Measurements from ENCODE around the gene RNPEPL1. TPM values are rescaled to one million over a fixed set of nuclear protein-coding genes. Genes with fewer than 3 reads are reported as not detected.

Gene RNPEPL1
- total and polyA plus RNA-seq, 10 of the 15 experiments (the other 5 are each of a cell fraction or from before 2014, with no cell fraction given) = 0.24 to 49.5 (median 6.8) TPM

- peak; percentile 63 to 82 (median 73) for TF ChIP-seq CTCF (IDR thresholded peaks at IDR 0.05 in 2 of 3, conservative IDR thresholded peaks at IDR 0.05 in 1 of 3; ENCODE audit: control insufficient read depth in 2 of 3, extremely low read depth in 1 of 3, insufficient read depth in 1 of 3, low read depth in 3 of 3, low read length in 3 of 3)
- TF ChIP-seq BCL11A (IDR thresholded peaks at IDR 0.05; ENCODE audit: low read depth, low read length) = no peak
- no peak for TF ChIP-seq ZZZ3 (IDR thresholded peaks at IDR 0.05; ENCODE audit: control insufficient read depth, insufficient read length, low read depth)
- TF ChIP-seq GABPA (IDR thresholded peaks at IDR 0.05; ENCODE audit: low read depth) = no peak
- TF ChIP-seq CBX5 (IDR thresholded peaks at IDR 0.05; ENCODE audit: low read depth) = no peak
- TF ChIP-seq IRF4 (IDR thresholded peaks at IDR 0.05; ENCODE audit: low read depth, low read length) = 0 out of 2 replicates have a peak, but pooled peaks have one; percentile 40
- TF ChIP-seq MTA3 (IDR thresholded peaks at IDR 0.05; ENCODE audit: borderline replicate concordance, low read length) = no peak
- TF ChIP-seq SIN3A (IDR thresholded peaks at IDR 0.05; ENCODE audit: low read depth, low read length) = no peak
Observed at GRCh38 chr2:240556553-240557100, 11.7 kb upstream of the RNPEPL1 start (continued).

- no TSS peak for BruUV-seq (replicated peaks)
- DNase-seq (ENCODE audit: low read depth, low spot score) (no peak), FAIRE-seq (no peak), ATAC-seq (no peak)
- Histone ChIP-seq H3K4me2 (ENCODE audit: control insufficient read depth, insufficient read depth) (peak overlapping the region; percentile 99), H4K20me1 (ENCODE audit: control insufficient read depth, insufficient read depth) (no peaks in the 10 kb centered on the region), H3K4me3 (peak overlapping the region; percentile 66; the same call in 1 of the 2 replicates), H2AFZ (ENCODE audit: control insufficient read depth, low read depth, low read length) (no peak overlapping the region), H3K36me3 (ENCODE audit: control insufficient read depth in 2 of 2, insufficient read depth in 2 of 2, low read length in 1 of 2) (peaks cover 0 to 10% of the 10 kb centered on the region in 2 experiments; a peak in 2 of 4 replicates), H3K4me1 (ENCODE audit: control insufficient read depth, insufficient read depth, low read length) (peaks cover 33% of the 10 kb centered on the region), H3K27me3 (replicated peaks in 1 of 2; ENCODE audit: control insufficient read depth in 2 of 2, insufficient read depth in 2 of 2, low read length in 1 of 2) (no peaks in the 10 kb centered on the region), H3K9me3 (replicated peaks; ENCODE audit: control insufficient read depth, insufficient read depth, low read length) (no peaks in the 10 kb centered on the region; the same call in 2 of the 3 replicates), H3K27ac (ENCODE audit: control insufficient read depth, insufficient read depth) (no peak overlapping the region), H3K9ac (ENCODE audit: control insufficient read depth, insufficient read depth, low read length) (no peak overlapping the region), H3K79me2 (ENCODE audit: control insufficient read depth, insufficient read depth, low read length) (peaks cover 35% of the 10 kb centered on the region)
- in situ Hi-C loops (cut with MboI) = no loop called here
- SMC1A ChIA-PET (ENCODE audit: uncharacterized antibody, unreplicated experiment) = interaction anchor here (0.7 to 12.1 kb wide), 4 partner anchors 11 to 43 kb away, joined by 3 to 124 read pairs (median 3); partner anchors contain the start of genes CAPN10 and RNPEPL1
- 58% methylated on average over 32 of the region's 51 CpGs for WGBS (ENCODE audit: insufficient coverage, insufficient replicate concordance, low lambda C conversion rate, missing lambda C conversion rate)
- POLR2A ChIA-PET = interaction anchor here (1.0 to 2.7 kb wide), 2 partner anchors 8 to 28 kb away, joined by 3 to 8 read pairs; no protein-coding TSS in a partner anchor
- CTCF ChIA-PET = interaction anchor here (1.3 to 7.9 kb wide), 5 partner anchors 9 to 494 kb away, joined by 3 to 45 read pairs (median 14); partner anchors contain the start of gene CAPN10
- RAD21 ChIA-PET (ENCODE audit: unreplicated experiment) = interaction anchor here (1.5 to 11.7 kb wide), 3 partner anchors 8 to 43 kb away, joined by 5 to 206 read pairs (median 6); partner anchors contain the start of gene CAPN10
- intact Hi-C loops (cut with micrococcal nuclease; ENCODE audit: unreplicated experiment) = no loop called here
- TF ChIP-seq RCOR1 (conservative IDR thresholded peaks at IDR 0.05; ENCODE audit: low read depth, low read length) (no peak), ZBTB4 (CRISPR knock-in tag; IDR thresholded peaks at IDR 0.05) (no peak), TAF1 (IDR thresholded peaks at IDR 0.05; ENCODE audit: borderline replicate concordance, low read depth, low read length) (no peak), SRF (IDR thresholded peaks at IDR 0.05; ENCODE audit: low read depth in 2 of 2, low read length in 2 of 2) (no peak), FOXK2 (IDR thresholded peaks at IDR 0.05) (no peak), ASH2L (IDR thresholded peaks at IDR 0.05; ENCODE audit: borderline replicate concordance, low read depth) (no peak), CHD4 (IDR thresholded peaks at IDR 0.05) (no peak), MEF2B (IDR thresholded peaks at IDR 0.05; ENCODE audit: partially characterized antibody, poor library complexity, severe bottlenecking) (no peak), NR2C2 (IDR thresholded peaks at IDR 0.05; ENCODE audit: borderline replicate concordance, control insufficient read depth, insufficient read length, low read depth) (no peak), ESRRA (IDR thresholded peaks at IDR 0.05; ENCODE audit: low read length) (no peak)
Observed at GRCh38 chr2:240557101-240557751, 11.1 kb upstream of the RNPEPL1 start.

All from GM12878 (cell line).